HepG2 (cell line): ENCODE data around the gene EFNA3. TPM values are rescaled to one million over a fixed set of nuclear protein-coding genes. Genes with fewer than 3 reads are reported as not detected.

ENCODE experiments used
- ATAC-seq: fragments of 200-7000 bp; cut with Tn5 transposase; 3 replicates; pipeline ENCODE4 v1.9.1; 2020; ENCODE audit warnings: mild to moderate bottlenecking, moderate library complexity
- BruUV-seq: library from RNA; stranded (reverse); fragments of 400-500 nt; replicated peaks from 2 replicates; lab custom pipeline; 2021; lab: Mats Ljungman, UMichigan
- CTCF ChIA-PET: fragments of 300-600 bp; formaldehyde crosslinking; extraction: SDS; loops from one replicate; lab custom pipeline; 2021; ENCODE audit warnings: low total read pairs, inconsistent platforms, low intra/inter-chr PET ratio; lab: Yijun Ruan, JAX
- POLR2A ChIA-PET: fragments of 350-600 bp; sonication (Branson Sonifier 250); formaldehyde crosslinking; loops from one replicate; lab custom pipeline; 2020; ENCODE audit warnings: antibody characterized with exemption, inconsistent platforms; lab: Yijun Ruan, JAX
- DNase-seq: peaks from one replicate; pipeline ENCODE4 v3.0.0-alpha.2; 2015; ENCODE audit warnings: low spot score
- FAIRE-seq: peaks from 3 replicates; lab custom pipeline; 2011; peaks lifted over from hg19 to GRCh38; lab: Jason Lieb, UNC
- H2AFZ ChIP-seq: one replicate; pipeline ENCODE4 v1.6.1; 2011; ENCODE audit warnings: low read length, inconsistent platforms
- H3K27ac ChIP-seq: fragments of 300-600 bp; 3 replicates; pipeline ENCODE4 v1.8.0; 2011; ENCODE audit warnings: mixed run types, mild to moderate bottlenecking, mixed read lengths, low read length, inconsistent platforms; ENCODE audit not compliant: insufficient read depth; ENCODE audit errors: extremely low read length
- H3K27me3 ChIP-seq, 2 experiments: fragments of 200-600 bp in 1 of 2; 2 replicates in 1 of 2; 3 replicates in 1 of 2; pipeline versions ENCODE4 v1.6.0 to v1.8.0; 2011; ENCODE audit warnings: low read length in 2 of 2, mild to moderate bottlenecking in 2 of 2, moderate library complexity in 2 of 2, inconsistent platforms in 1 of 2; ENCODE audit not compliant: insufficient read depth in 2 of 2, control insufficient read depth in 1 of 2
- H3K36me3 ChIP-seq, 2 experiments: fragments of 200-600 bp in 1 of 2; replicated peaks in 1 of 2; 2 replicates in 1 of 2; 3 replicates in 1 of 2; pipeline versions ENCODE4 v1.5.1 to v1.8.0; 2011; ENCODE audit warnings: low read length in 2 of 2, inconsistent platforms in 1 of 2; ENCODE audit not compliant: insufficient read depth in 2 of 2, control insufficient read depth in 1 of 2
- H3K4me1 ChIP-seq: 2 replicates; pipeline ENCODE4 v1.5.1; 2012; ENCODE audit warnings: low read length, inconsistent platforms; ENCODE audit not compliant: insufficient read depth
- H3K4me2 ChIP-seq: 2 replicates; pipeline ENCODE4 v1.6.0; 2011; ENCODE audit warnings: low read depth, low read length, inconsistent platforms
- H3K4me3 ChIP-seq, 3 experiments: fragments of 200-600 bp in 1 of 3; sonication (generic), shearing (Covaris generic) in 1 of 3; replicated peaks in 1 of 3; 2 replicates each; pipeline ENCODE4 v1.5.1; 2011 to 2016; ENCODE audit warnings: low read length in 3 of 3, inconsistent platforms in 2 of 3, low read depth in 2 of 3, mild to moderate bottlenecking in 2 of 3, control low read depth in 1 of 3, mixed read lengths in 1 of 3; ENCODE audit not compliant: insufficient read depth in 1 of 3
- H3K79me2 ChIP-seq: one replicate; pipeline ENCODE4 v1.6.1; 2011; ENCODE audit warnings: low read length, inconsistent platforms; ENCODE audit not compliant: insufficient read depth
- H3K9ac ChIP-seq: 2 replicates; pipeline ENCODE4 v1.6.0; 2011; ENCODE audit warnings: mild to moderate bottlenecking, low read depth, low read length, inconsistent platforms; ENCODE audit not compliant: insufficient read depth
- H3K9me3 ChIP-seq: 2 replicates; pipeline ENCODE4 v1.5.1; 2012; ENCODE audit warnings: mild to moderate bottlenecking, low read length
- H4K20me1 ChIP-seq: 2 replicates; pipeline ENCODE4 v1.6.0; 2011; ENCODE audit warnings: inconsistent platforms, mild to moderate bottlenecking, low read length, moderate library complexity; ENCODE audit not compliant: insufficient read depth
- CEBPB ChIP-seq: IDR thresholded peaks from 2 replicates; pipeline ENCODE4 v1.6.1; 2011; ENCODE audit warnings: low read depth, low read length, improper control_type of control experiment, borderline replicate concordance
- KDM6A ChIP-seq: IDR thresholded peaks from 2 replicates; pipeline ENCODE4 v1.6.1; 2016; ENCODE audit warnings: low read depth
- PCBP1 ChIP-seq: fragments of 200-400 bp; formaldehyde crosslinking; IDR thresholded peaks from 2 replicates; pipeline ENCODE4 v1.6.1; 2017; ENCODE audit warnings: mild to moderate bottlenecking, low read depth, low read length, borderline replicate concordance
- RFX3 ChIP-seq: IDR thresholded peaks from 2 replicates; pipeline ENCODE4 v1.6.1; 2016; ENCODE audit warnings: missing biosample characterization, missing genetic modification reagents
- SALL2 ChIP-seq: sonication (generic); formaldehyde crosslinking; IDR thresholded peaks from 2 replicates; pipeline ENCODE4 v1.8.1; 2023; ENCODE audit warnings: mild to moderate bottlenecking, missing genetic modification reagents, inconsistent platforms
- TBX3 ChIP-seq: fragments of 450-650 bp; IDR thresholded peaks from 2 replicates; pipeline ENCODE4 v1.6.1; 2017; ENCODE audit warnings: antibody characterized with exemption, mild to moderate bottlenecking, inconsistent platforms, borderline replicate concordance
- ZKSCAN5 ChIP-seq: sonication (generic); formaldehyde crosslinking; IDR thresholded peaks from 2 replicates; pipeline ENCODE4 v1.5.1; 2020; ENCODE audit warnings: mild to moderate bottlenecking, missing genetic modification reagents
- ZNF598 ChIP-seq: sonication (generic); formaldehyde crosslinking; IDR thresholded peaks from 2 replicates; pipeline ENCODE4 v1.5.1; 2020; ENCODE audit warnings: mild to moderate bottlenecking, missing genetic modification reagents, borderline replicate concordance
- WGBS: methylation state at CpG from one replicate; pipeline ENCODE4 v1.1.6; 2017; ENCODE audit warnings: low lambda C conversion rate; 5-methylcytosine and 5-hydroxymethylcytosine counted together
- in situ Hi-C: cut with HindIII; loops from 2 replicates; pipeline ENCODE4 v1.10.0; 2017; ENCODE audit warnings: low pct_unique_long_range_greater_than_20kb; ENCODE audit not compliant: extremely low pct_ligation_motif_present
- intact Hi-C: fragments of 100-400 bp; cut with micrococcal nuclease; formaldehyde crosslinking; loops from one replicate; pipeline ENCODE4 v1.10.0; 2022; ENCODE audit not compliant: unreplicated experiment
- polyA plus RNA-seq, 8 experiments: library from polyadenylated mRNA; depleted of rRNA in 3 of 8; stranded (reverse) in 7 of 8; unstranded in 1 of 8; fragments of >200 nt; fragmentation: Illumina TruSeq in 4 of 8; extraction: Trizol in 4 of 8; gene quantifications; 2 replicates each; pipeline versions ENCODE4 v1.2.1 to v1.2.3, GENCODE V29; 2011 to 2016; ENCODE audit warnings: low read depth in 4 of 8, missing spikeins in 1 of 8, mixed read lengths in 1 of 8; ENCODE audit not compliant: insufficient read depth in 1 of 8
- total RNA-seq, 5 experiments: library from RNA; depleted of rRNA; stranded (reverse); fragments of >200 nt; fragmentation: Illumina TruSeq; extraction: Trizol; gene quantifications; 2 replicates each; pipeline ENCODE4 v1.2.3, GENCODE V29; 2016; ENCODE audit warnings: low read depth in 1 of 5
- TF ChIP-seq, protein P1 (sequence below): sonication (generic); formaldehyde crosslinking; IDR thresholded peaks from 2 replicates; pipeline ENCODE4 v1.8.0; 2022; ENCODE audit warnings: mild to moderate bottlenecking, missing genetic modification reagents
- TF ChIP-seq, protein P2 (sequence below): sonication (generic); formaldehyde crosslinking; IDR thresholded peaks from 2 replicates; pipeline ENCODE4 v1.4.0; 2020; ENCODE audit warnings: missing genetic modification reagents, mild to moderate bottlenecking, borderline replicate concordance
- TF ChIP-seq, protein P3 (sequence below): sonication (generic); formaldehyde crosslinking; IDR thresholded peaks from 2 replicates; pipeline ENCODE4 v1.4.0; 2020; ENCODE audit warnings: mild to moderate bottlenecking, missing genetic modification reagents
- TF ChIP-seq, protein P4 (sequence below): sonication (generic); formaldehyde crosslinking; IDR thresholded peaks from 2 replicates; pipeline ENCODE4 v1.4.0; 2020; ENCODE audit warnings: missing genetic modification reagents

The EFNA3 gene
- total and polyA plus RNA-seq, 2 of the 13 experiments (the other 11 are each of a cell fraction or from before 2014, with no cell fraction given), result 1.0 to 5.7 TPM

DNA sequence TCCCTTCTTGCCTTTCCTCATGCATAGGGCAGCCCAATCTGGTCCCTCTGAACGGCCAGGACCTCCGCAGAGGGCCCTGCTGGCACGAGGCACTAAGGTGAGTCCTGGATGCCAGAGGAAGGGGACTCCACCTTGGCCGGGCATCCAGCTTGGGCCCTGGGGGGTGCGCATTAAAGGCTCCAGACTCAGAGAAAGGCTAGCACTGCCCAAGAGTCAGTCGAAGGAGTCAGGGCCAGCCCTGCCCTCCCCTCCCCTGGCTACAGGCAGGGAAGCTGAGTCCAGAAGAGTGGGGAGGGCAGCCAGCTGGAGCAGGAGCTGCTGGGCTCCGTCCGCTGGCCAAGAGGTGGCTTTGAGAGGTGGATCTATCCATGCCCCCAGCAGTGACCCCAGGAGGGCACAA is 17.9 kb upstream of the EFNA3 start:
- no peak for TF ChIP-seq ZKSCAN5 (CRISPR knock-in tag)
- TF ChIP-seq, protein P1, sequence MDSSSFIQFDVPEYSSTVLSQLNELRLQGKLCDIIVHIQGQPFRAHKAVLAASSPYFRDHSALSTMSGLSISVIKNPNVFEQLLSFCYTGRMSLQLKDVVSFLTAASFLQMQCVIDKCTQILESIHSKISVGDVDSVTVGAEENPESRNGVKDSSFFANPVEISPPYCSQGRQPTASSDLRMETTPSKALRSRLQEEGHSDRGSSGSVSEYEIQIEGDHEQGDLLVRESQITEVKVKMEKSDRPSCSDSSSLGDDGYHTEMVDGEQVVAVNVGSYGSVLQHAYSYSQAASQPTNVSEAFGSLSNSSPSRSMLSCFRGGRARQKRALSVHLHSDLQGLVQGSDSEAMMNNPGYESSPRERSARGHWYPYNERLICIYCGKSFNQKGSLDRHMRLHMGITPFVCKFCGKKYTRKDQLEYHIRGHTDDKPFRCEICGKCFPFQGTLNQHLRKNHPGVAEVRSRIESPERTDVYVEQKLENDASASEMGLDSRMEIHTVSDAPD (CRISPR knock-in tag), result no peak
- TF ChIP-seq PCBP1, result no peak
- TF ChIP-seq, protein P2, sequence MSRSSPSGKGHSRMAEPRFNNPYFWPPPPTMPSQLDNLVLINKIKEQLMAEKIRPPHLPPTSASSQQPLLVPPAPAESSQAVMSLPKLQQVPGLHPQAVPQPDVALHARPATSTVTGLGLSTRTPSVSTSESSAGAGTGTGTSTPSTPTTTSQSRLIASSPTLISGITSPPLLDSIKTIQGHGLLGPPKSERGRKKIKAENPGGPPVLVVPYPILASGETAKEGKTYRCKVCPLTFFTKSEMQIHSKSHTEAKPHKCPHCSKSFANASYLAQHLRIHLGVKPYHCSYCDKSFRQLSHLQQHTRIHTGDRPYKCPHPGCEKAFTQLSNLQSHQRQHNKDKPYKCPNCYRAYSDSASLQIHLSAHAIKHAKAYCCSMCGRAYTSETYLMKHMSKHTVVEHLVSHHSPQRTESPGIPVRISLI (CRISPR knock-in tag), result no peak
- TF ChIP-seq TBX3, result no peak
- TF ChIP-seq KDM6A (CRISPR knock-in tag), result no peak
- TF ChIP-seq, protein P3, sequence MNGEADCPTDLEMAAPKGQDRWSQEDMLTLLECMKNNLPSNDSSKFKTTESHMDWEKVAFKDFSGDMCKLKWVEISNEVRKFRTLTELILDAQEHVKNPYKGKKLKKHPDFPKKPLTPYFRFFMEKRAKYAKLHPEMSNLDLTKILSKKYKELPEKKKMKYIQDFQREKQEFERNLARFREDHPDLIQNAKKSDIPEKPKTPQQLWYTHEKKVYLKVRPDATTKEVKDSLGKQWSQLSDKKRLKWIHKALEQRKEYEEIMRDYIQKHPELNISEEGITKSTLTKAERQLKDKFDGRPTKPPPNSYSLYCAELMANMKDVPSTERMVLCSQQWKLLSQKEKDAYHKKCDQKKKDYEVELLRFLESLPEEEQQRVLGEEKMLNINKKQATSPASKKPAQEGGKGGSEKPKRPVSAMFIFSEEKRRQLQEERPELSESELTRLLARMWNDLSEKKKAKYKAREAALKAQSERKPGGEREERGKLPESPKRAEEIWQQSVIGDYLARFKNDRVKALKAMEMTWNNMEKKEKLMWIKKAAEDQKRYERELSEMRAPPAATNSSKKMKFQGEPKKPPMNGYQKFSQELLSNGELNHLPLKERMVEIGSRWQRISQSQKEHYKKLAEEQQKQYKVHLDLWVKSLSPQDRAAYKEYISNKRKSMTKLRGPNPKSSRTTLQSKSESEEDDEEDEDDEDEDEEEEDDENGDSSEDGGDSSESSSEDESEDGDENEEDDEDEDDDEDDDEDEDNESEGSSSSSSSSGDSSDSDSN (CRISPR knock-in tag), result no peak
- TF ChIP-seq, protein P4, sequence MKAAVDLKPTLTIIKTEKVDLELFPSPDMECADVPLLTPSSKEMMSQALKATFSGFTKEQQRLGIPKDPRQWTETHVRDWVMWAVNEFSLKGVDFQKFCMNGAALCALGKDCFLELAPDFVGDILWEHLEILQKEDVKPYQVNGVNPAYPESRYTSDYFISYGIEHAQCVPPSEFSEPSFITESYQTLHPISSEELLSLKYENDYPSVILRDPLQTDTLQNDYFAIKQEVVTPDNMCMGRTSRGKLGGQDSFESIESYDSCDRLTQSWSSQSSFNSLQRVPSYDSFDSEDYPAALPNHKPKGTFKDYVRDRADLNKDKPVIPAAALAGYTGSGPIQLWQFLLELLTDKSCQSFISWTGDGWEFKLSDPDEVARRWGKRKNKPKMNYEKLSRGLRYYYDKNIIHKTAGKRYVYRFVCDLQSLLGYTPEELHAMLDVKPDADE (CRISPR knock-in tag), result no peak
- no peak for TF ChIP-seq SALL2 (CRISPR knock-in tag)
- TF ChIP-seq ZNF598 (CRISPR knock-in tag), result no peak
- TF ChIP-seq CEBPB, result no peak
- no peak for TF ChIP-seq RFX3 (CRISPR knock-in tag)
- BruUV-seq, result no TSS peak
- H4K20me1 ChIP-seq, result no peaks in the 10 kb centered on the region
- H3K27me3 ChIP-seq, result no peaks in the 10 kb centered on the region
- peaks cover 9% of the 10 kb centered on the region for H3K79me2 ChIP-seq
- peaks cover 32% of the 10 kb centered on the region for H3K4me1 ChIP-seq
- ATAC-seq, result no peak
- DNase-seq, result no peak
- 82% methylated on average over 4 of the region's 8 CpGs for WGBS
- H3K27ac ChIP-seq, result no peak overlapping the region
- no peak overlapping the region for H3K4me3 ChIP-seq
- no peak for FAIRE-seq
- ChIA-PET CTCF (interaction anchor here (0.7 to 4.0 kb wide), 5 partner anchors 10 to 99 kb away, joined by 5 to 39 read pairs (median 9); partner anchors contain the start of gene ADAM15), POLR2A (interaction anchor here (1.3 kb wide), 1 partner anchor 11 kb away, joined by 4 read pairs; no protein-coding TSS in a partner anchor)
- H3K9me3 ChIP-seq, result no peaks in the 10 kb centered on the region
- intact Hi-C loops (loop anchor here (5.0 kb wide), 1 partner anchor 63 kb away; no protein-coding TSS in a partner anchor), in situ Hi-C loops (loop anchor here (5.0 kb wide), 1 partner anchor 78 kb away; the partner anchor contains the start of gene FLAD1)
- no peak overlapping the region for H3K4me2 ChIP-seq
- H3K36me3 ChIP-seq, result peaks cover 6 to 17% of the 10 kb centered on the region in 2 experiments
- no peak overlapping the region for H2AFZ ChIP-seq
- no peak overlapping the region for H3K9ac ChIP-seq
